Tibial nerve (tissue), 4 donors: ENCODE data around the gene MRPS6.

Experiments used
- CTCF ChIP-seq, 5 experiments: fragments of 200-600 bp in 3 of 5; fragments of 450-650 bp in 2 of 5; sonication (generic) in 3 of 5; IDR thresholded peaks; one replicate each; pipeline ENCODE4 v1.5.1; 2016 to 2019; ENCODE audit warnings: antibody characterized with exemption in 5 of 5, mild to moderate bottlenecking in 3 of 5, moderate library complexity in 2 of 5
- EP300 ChIP-seq, 2 donors: sonication (generic); formaldehyde crosslinking; IDR thresholded peaks; one replicate each; pipeline ENCODE4 v1.6.1; 2017; ENCODE audit warnings: antibody characterized with exemption in 2 of 2, mild to moderate bottlenecking in 1 of 2

- TF ChIP-seq CTCF (IDR thresholded peaks at IDR 0.05), result no peak
- no peak for TF ChIP-seq EP300 (IDR thresholded peaks at IDR 0.05)
These were observed 41.5 kb upstream of the MRPS6 start for GRCh38 chr21:34031835-34032370.
